GM18526 (cell line): ENCODE data around the gene NACAD.

Source experiments
- POLR2A ChIP-seq: IDR thresholded peaks from 3 replicates; pipeline ENCODE4 v1.6.1; 2011; ENCODE audit not compliant: insufficient read length; ENCODE audit errors: extremely low read depth

Gene NACAD

GRCh38 chr7:45036796-45037195 is 52.0 kb downstream of the NACAD start:
- no peak for TF ChIP-seq POLR2A

GRCh38 chr7:45036317-45036716 is 52.5 kb downstream of the NACAD start:
- no peak for TF ChIP-seq POLR2A

- TF ChIP-seq POLR2A, result no peak
Measured at GRCh38 chr7:45035893-45036292, 52.9 kb downstream of the NACAD start.

- TF ChIP-seq POLR2A, result no peak
Measured at GRCh38 chr7:45035371-45035770, 53.4 kb downstream of the NACAD start.

GRCh38 chr7:45033931-45034290 is 54.9 kb downstream of the NACAD start:
- TF ChIP-seq POLR2A, result no peak

- TF ChIP-seq POLR2A, result no peak
Measured at GRCh38 chr7:45033261-45033930, 55.4 kb downstream of the NACAD start.

GRCh38 chr7:45032421-45032820 is 56.3 kb downstream of the NACAD start:
- no peak for TF ChIP-seq POLR2A

- no peak for TF ChIP-seq POLR2A
Measured at GRCh38 chr7:45031829-45032228, 56.9 kb downstream of the NACAD start.
